Body of pancreas (tissue), 4 donors: ENCODE data around the gene DNPEP. TPM values are rescaled to one million over a fixed set of nuclear protein-coding genes. Genes with fewer than 3 reads are reported as not detected.
A peak's percentile ranks its signal among the peaks of the same experiment; 100 is the strongest.

Experiments
- ATAC-seq: fragments of 150-250 bp; one replicate; pipeline ENCODE4 v1.9.1; 2016
- DNase-seq, 4 donors: peaks; one replicate each; pipeline ENCODE4 v3.0.0-alpha.2; 2019
- H3K27ac ChIP-seq, 4 donors: fragments of 200-600 bp; sonication (generic); 1 replicate in 3 of 4; 2 replicates in 1 of 4; pipeline versions ENCODE4 v1.5.1 to v1.6.1; 2016 to 2019; ENCODE audit warnings: mild to moderate bottlenecking in 1 of 4, mixed read lengths in 1 of 4, moderate library complexity in 1 of 4
- H3K27me3 ChIP-seq, 2 donors: fragments of 200-600 bp; sonication (generic); one replicate each; pipeline ENCODE4 v1.6.0; 2016; ENCODE audit warnings: mild to moderate bottlenecking in 1 of 2
- H3K36me3 ChIP-seq, 2 donors: fragments of 200-600 bp; sonication (generic); replicated peaks in 1 of 2; 2 replicates each; pipeline ENCODE4 v1.5.1; 2016; ENCODE audit warnings: low read depth in 2 of 2; ENCODE audit not compliant: insufficient read depth in 1 of 2
- H3K4me1 ChIP-seq: fragments of 200-600 bp; sonication (generic); one replicate; pipeline ENCODE4 v1.6.0; 2016
- H3K4me3 ChIP-seq, 2 donors: fragments of 200-600 bp; sonication (generic); 1 replicate in 1 of 2; 2 replicates in 1 of 2; pipeline ENCODE4 v1.5.1; 2016 to 2019
- H3K9me3 ChIP-seq, 3 donors: fragments of 200-600 bp; sonication (generic); 1 replicate in 2 of 3; 2 replicates in 1 of 3; pipeline ENCODE4 v1.5.1; 2016
- POLR2A ChIP-seq, 3 donors: fragments of 450-650 bp; IDR thresholded peaks; one replicate each; pipeline ENCODE4 v1.6.1; 2016; ENCODE audit warnings: antibody characterized with exemption in 3 of 3, mild to moderate bottlenecking in 2 of 3
- WGBS, 2 donors: methylation state at CpG; one replicate each; pipeline ENCODE4 v1.1.5; 2017; 5-methylcytosine and 5-hydroxymethylcytosine counted together
- intact Hi-C: fragments of 100-400 bp; cut with DNase I; formaldehyde crosslinking; loops from one replicate; pipeline ENCODE4 v1.15.1; 2023
- total RNA-seq, 2 donors: library from RNA; depleted of rRNA; stranded (reverse); fragments of >200 nt; gene quantifications; one replicate each; pipeline ENCODE4 v1.1.0, GENCODE V29; 2016
- TF ChIP-seq, protein P1 (sequence below), 7 experiments: fragments of 450-650 bp in 4 of 7; fragments of 200-600 bp in 3 of 7; sonication (generic) in 3 of 7; IDR thresholded peaks; one replicate each; pipeline ENCODE4 v1.5.1; 2016 to 2019; ENCODE audit warnings: antibody characterized with exemption in 7 of 7

DNPEP gene
- total RNA-seq, 2 donors from 2014 or later, result 18.4 to 24.7 TPM

DNA sequence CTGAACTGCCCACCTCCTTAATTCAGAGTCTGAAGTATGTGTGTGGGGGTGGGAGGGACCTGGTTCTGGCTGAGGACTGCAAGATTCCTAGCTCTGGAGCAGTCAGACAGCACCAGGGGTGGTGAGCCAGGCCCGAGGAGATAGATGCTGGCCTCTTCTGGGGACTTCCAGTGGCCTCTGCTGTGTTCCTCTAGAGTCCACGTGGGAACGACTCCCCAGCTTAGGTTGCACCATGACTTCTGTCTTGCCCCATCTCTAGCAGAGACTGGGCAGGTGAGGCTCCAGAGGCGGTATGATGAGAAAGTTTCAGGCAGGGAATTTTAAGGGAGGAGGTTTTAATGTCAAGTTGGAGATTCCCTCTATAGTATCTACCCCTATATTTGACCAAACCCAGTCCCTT lies 33.1 kb downstream of the DNPEP start:
- no peak overlapping the region for H3K27ac ChIP-seq
- H3K36me3 ChIP-seq, result no peaks in the 10 kb centered on the region
- H3K27me3 ChIP-seq, result peaks cover 0 to 12% of the 10 kb centered on the region in 2 donors
- no peaks in the 10 kb centered on the region for H3K9me3 ChIP-seq
- TF ChIP-seq, protein P1, sequence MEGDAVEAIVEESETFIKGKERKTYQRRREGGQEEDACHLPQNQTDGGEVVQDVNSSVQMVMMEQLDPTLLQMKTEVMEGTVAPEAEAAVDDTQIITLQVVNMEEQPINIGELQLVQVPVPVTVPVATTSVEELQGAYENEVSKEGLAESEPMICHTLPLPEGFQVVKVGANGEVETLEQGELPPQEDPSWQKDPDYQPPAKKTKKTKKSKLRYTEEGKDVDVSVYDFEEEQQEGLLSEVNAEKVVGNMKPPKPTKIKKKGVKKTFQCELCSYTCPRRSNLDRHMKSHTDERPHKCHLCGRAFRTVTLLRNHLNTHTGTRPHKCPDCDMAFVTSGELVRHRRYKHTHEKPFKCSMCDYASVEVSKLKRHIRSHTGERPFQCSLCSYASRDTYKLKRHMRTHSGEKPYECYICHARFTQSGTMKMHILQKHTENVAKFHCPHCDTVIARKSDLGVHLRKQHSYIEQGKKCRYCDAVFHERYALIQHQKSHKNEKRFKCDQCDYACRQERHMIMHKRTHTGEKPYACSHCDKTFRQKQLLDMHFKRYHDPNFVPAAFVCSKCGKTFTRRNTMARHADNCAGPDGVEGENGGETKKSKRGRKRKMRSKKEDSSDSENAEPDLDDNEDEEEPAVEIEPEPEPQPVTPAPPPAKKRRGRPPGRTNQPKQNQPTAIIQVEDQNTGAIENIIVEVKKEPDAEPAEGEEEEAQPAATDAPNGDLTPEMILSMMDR (IDR thresholded peaks at IDR 0.05), result no peak
- TF ChIP-seq POLR2A (IDR thresholded peaks at IDR 0.05), result no peak
- WGBS, 2 donors, result 57 to 60% methylated on average over 4 of the region's 4 CpGs
- H3K4me1 ChIP-seq, result peaks cover 11% of the 10 kb centered on the region
- intact Hi-C loops, result no loop called here
- H3K4me3 ChIP-seq, result no peak overlapping the region
- ATAC-seq, result no peak
- DNase-seq, result no peak

DNA sequence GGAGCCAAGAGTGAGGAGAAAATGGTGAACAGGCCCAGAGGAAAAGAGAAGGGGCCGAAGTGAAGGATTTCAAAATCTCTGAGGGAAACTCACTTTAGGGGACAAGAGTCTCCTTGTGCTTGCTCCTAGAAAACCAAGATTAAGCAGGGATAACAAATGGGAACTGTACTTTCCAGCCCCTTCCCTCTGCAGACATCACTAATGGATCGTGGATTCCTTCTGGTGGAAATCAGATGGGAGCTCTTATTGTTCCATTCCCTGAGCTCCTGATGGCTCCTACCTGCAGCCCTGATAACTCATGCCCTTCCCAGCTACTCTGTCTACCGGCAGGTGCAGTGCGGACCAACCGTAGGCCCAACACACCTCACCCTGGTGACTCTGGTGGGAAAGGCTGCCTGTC lies 34.6 kb downstream of the DNPEP start:
- Histone ChIP-seq H3K4me3 (no peak overlapping the region), H3K27me3 (peaks cover 0 to 4% of the 10 kb centered on the region in 2 donors), H3K36me3 (no peaks in the 10 kb centered on the region), H3K27ac (no peak overlapping the region), H3K4me1 (peaks cover 3% of the 10 kb centered on the region), H3K9me3 (no peaks in the 10 kb centered on the region)
- ATAC-seq (no peak), DNase-seq (no peak)
- 65 to 83% methylated on average over 5 of the region's 5 CpGs for WGBS, 2 donors
- intact Hi-C loops, result no loop called here
- TF ChIP-seq, protein P1 (IDR thresholded peaks at IDR 0.05), result no peak
- no peak for TF ChIP-seq POLR2A (IDR thresholded peaks at IDR 0.05)

DNA sequence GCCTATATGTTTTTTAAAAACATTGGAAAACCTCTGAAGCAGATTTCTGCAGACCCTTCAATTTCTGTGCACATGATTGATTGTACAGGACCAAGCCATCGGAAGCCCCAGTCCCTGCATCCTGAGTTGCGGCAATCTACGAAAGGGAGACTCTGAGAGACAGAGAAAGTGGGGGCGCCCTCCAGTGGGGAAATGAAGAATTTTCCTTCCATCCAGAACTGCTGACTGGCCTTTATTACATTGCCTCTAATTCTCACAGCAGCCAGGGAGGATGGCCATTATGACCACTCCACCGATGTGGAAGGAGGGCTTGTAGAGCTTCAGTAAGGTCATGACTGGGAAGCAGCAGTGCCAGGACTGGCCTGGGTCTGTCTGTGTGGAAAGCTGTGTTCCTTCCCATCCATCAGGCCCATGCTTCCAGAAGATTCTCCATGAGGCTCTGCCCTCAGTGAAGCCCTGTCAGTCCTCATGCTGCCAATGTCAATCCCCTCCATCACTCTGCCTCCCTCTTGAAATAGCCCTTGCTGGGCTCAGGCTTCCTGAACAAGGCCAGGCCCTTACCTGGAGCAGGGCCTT lies 35.2 kb downstream of the DNPEP start:
- no peaks in the 10 kb centered on the region for H3K36me3 ChIP-seq
- no peak for TF ChIP-seq POLR2A (IDR thresholded peaks at IDR 0.05)
- TF ChIP-seq, protein P1 (IDR thresholded peaks at IDR 0.05), result peak in 6 of 7 experiments; percentile 19 to 52 (median 39)
- no peaks in the 10 kb centered on the region for H3K4me1 ChIP-seq
- ATAC-seq, result peak; percentile 47
- no peaks in the 10 kb centered on the region for H3K27me3 ChIP-seq
- WGBS, 2 donors, result 5 to 6% methylated on average over 4 to 5 of the region's 5 CpGs
- H3K27ac ChIP-seq, result no peak overlapping the region
- peak; percentile 45 to 70 (median 60) for DNase-seq
- no peak overlapping the region for H3K4me3 ChIP-seq
- no peaks in the 10 kb centered on the region for H3K9me3 ChIP-seq
- intact Hi-C loops, result no loop called here

GRCh38 chr2:219350710-219351221 lies 36.9 kb downstream of the DNPEP start:
- H3K4me3 ChIP-seq, result no peak overlapping the region
- no peaks in the 10 kb centered on the region for H3K4me1 ChIP-seq
- H3K36me3 ChIP-seq, result no peaks in the 10 kb centered on the region
- ATAC-seq (no peak), DNase-seq (peak in 1 of 4 donors; percentile 14)
- no peak overlapping the region for H3K27ac ChIP-seq
- H3K9me3 ChIP-seq, result no peaks in the 10 kb centered on the region
- intact Hi-C loops, result no loop called here
- TF ChIP-seq, protein P1 (IDR thresholded peaks at IDR 0.05), result no peak
- TF ChIP-seq POLR2A (IDR thresholded peaks at IDR 0.05), result no peak
- 41 to 45% methylated on average over 4 of the region's 4 CpGs for WGBS, 2 donors
- no peaks in the 10 kb centered on the region for H3K27me3 ChIP-seq

DNA sequence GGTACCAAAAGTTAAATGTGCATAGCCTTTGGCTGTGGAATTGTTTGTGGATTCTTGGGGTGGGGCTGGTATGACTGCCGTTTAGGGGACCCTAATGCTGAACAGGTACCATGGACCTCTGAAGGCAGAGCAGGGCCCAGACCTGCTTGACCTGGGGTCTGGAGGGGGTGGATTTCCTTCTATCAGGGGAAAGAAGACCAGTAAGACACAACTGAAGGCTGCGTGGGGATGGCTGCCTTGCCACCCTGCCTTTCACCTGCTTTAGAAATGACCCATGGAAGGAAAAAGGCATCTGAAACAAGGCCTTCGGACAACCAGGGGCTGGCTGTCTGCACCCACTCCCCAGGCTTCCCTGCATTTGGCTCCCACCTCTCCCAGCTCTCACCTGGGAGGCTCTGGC lies 37.5 kb downstream of the DNPEP start:
- Histone ChIP-seq H3K9me3 (no peaks in the 10 kb centered on the region), H3K27me3 (no peaks in the 10 kb centered on the region), H3K27ac (no peak overlapping the region), H3K4me1 (no peaks in the 10 kb centered on the region), H3K36me3 (no peaks in the 10 kb centered on the region), H3K4me3 (no peak overlapping the region)
- TF ChIP-seq, protein P1 (IDR thresholded peaks at IDR 0.05), result no peak
- TF ChIP-seq POLR2A (IDR thresholded peaks at IDR 0.05), result no peak
- no peak for DNase-seq
- 53 to 56% methylated on average over 3 of the region's 3 CpGs for WGBS, 2 donors
- intact Hi-C loops, result no loop called here
- no peak for ATAC-seq
